Activated T-helper 1 cell treated with anti-CD3 and anti-CD28 coated beads, Interleukin-12 subunit alpha, Interleukin-12 subunit beta, Interleukin-2, Interleukin-4 antibody, amounts not matched to agents 30 ng/mL and 10 ng/mL and 1 ng/mL, durations not matched to agents 14 hours and 24 hours and 36 hours (primary cell): Measurements from ENCODE around the gene JOSD1. TPM values are rescaled to one million over a fixed set of nuclear protein-coding genes. Genes with fewer than 3 reads are reported as not detected.

Experiments used
- DNase-seq: peaks from one replicate; pipeline ENCODE4 v3.0.0; 2021; ENCODE audit warnings: low spot score
- H3K27ac Mint-ChIP-seq: one replicate; pipeline ENCODE4 v1.8.0; 2021; ENCODE audit warnings: mild to moderate bottlenecking, mixed read lengths
- H3K27me3 Mint-ChIP-seq: one replicate; pipeline ENCODE4 v1.8.0; 2022; ENCODE audit warnings: mild to moderate bottlenecking, moderate library complexity, mixed read lengths; ENCODE audit not compliant: insufficient read depth
- H3K36me3 Mint-ChIP-seq: one replicate; pipeline ENCODE4 v1.8.0; 2021; ENCODE audit warnings: low read depth, mixed read lengths
- H3K4me1 Mint-ChIP-seq: one replicate; pipeline ENCODE4 v1.8.0; 2021; ENCODE audit warnings: low read depth, mixed read lengths
- H3K4me3 Mint-ChIP-seq: one replicate; pipeline ENCODE4 v1.8.0; 2021; ENCODE audit warnings: mild to moderate bottlenecking, moderate library complexity, mixed read lengths
- H3K9me3 Mint-ChIP-seq: one replicate; pipeline ENCODE4 v1.8.0; 2021; ENCODE audit warnings: mixed read lengths
- intact Hi-C: fragments of 100-400 bp; cut with micrococcal nuclease; formaldehyde crosslinking; loops from one replicate; pipeline ENCODE4 v1.15.1; 2024
- total RNA-seq: library from RNA; stranded (reverse); gene quantifications from 2 replicates; pipeline ENCODE4 v1.2.3, GENCODE V29; 2022

The JOSD1 gene
- total RNA-seq, 1 donor from 2014 or later: 77.7 TPM

GRCh38 chr22:38738475-38739070 lies 37.8 kb upstream of the JOSD1 start:
- DNase-seq: no peak
- no peaks in the 10 kb centered on the region for H3K27me3 Mint-ChIP-seq
- no peak overlapping the region for H3K4me3 Mint-ChIP-seq
- H3K27ac Mint-ChIP-seq: peak overlapping the region; percentile 63
- H3K36me3 Mint-ChIP-seq: peaks cover 54% of the 10 kb centered on the region
- H3K9me3 Mint-ChIP-seq: no peaks in the 10 kb centered on the region
- intact Hi-C loops: no loop called here
- peaks cover 44% of the 10 kb centered on the region for H3K4me1 Mint-ChIP-seq

GRCh38 chr22:38737302-38738060 lies 36.7 kb upstream of the JOSD1 start:
- H3K4me1 Mint-ChIP-seq: peaks cover 50% of the 10 kb centered on the region
- no peak overlapping the region for H3K4me3 Mint-ChIP-seq
- peak overlapping the region; percentile 61 for H3K27ac Mint-ChIP-seq
- DNase-seq: no peak
- H3K9me3 Mint-ChIP-seq: no peaks in the 10 kb centered on the region
- H3K27me3 Mint-ChIP-seq: no peaks in the 10 kb centered on the region
- intact Hi-C loops: no loop called here
- H3K36me3 Mint-ChIP-seq: peaks cover 50% of the 10 kb centered on the region

- H3K27me3 Mint-ChIP-seq: no peaks in the 10 kb centered on the region
- H3K4me1 Mint-ChIP-seq: peaks cover 50% of the 10 kb centered on the region
- H3K9me3 Mint-ChIP-seq: no peaks in the 10 kb centered on the region
- peaks cover 46% of the 10 kb centered on the region for H3K36me3 Mint-ChIP-seq
- no peak overlapping the region for H3K4me3 Mint-ChIP-seq
- intact Hi-C loops: no loop called here
- DNase-seq: no peak
- peak overlapping the region; percentile 67 for H3K27ac Mint-ChIP-seq
Measured at GRCh38 chr22:38736257-38736570, 35.5 kb upstream of the JOSD1 start.

- H3K27ac Mint-ChIP-seq: peak overlapping the region; percentile 67
- peaks cover 50% of the 10 kb centered on the region for H3K4me1 Mint-ChIP-seq
- peaks cover 46% of the 10 kb centered on the region for H3K36me3 Mint-ChIP-seq
- DNase-seq: no peak
- no peak overlapping the region for H3K4me3 Mint-ChIP-seq
- intact Hi-C loops: no loop called here
- H3K27me3 Mint-ChIP-seq: no peaks in the 10 kb centered on the region
- H3K9me3 Mint-ChIP-seq: no peaks in the 10 kb centered on the region
Measured at GRCh38 chr22:38735465-38736256, 34.9 kb upstream of the JOSD1 start.

DNA sequence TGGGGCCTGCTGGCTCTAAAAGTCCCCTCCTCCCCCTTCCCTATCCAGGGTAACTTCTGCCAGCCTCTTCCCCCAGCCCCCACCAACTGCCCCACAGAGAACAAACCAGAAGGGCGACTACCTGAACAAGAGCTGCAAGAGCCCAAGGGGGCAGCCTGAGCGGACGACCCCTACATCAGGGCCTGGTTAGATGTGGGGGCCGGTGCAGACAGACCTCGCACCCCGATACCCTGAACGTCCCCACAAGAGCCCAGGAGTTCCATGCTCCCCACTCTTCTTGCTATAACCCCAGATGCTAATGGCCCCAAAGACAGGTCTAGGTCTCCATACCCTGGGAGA lies 34.4 kb upstream of the JOSD1 start:
- H3K9me3 Mint-ChIP-seq: no peaks in the 10 kb centered on the region
- peak overlapping the region; percentile 67 for H3K27ac Mint-ChIP-seq
- peaks cover 49% of the 10 kb centered on the region for H3K36me3 Mint-ChIP-seq
- intact Hi-C loops: no loop called here
- H3K4me1 Mint-ChIP-seq: peaks cover 50% of the 10 kb centered on the region
- H3K27me3 Mint-ChIP-seq: no peaks in the 10 kb centered on the region
- H3K4me3 Mint-ChIP-seq: no peak overlapping the region
- no peak for DNase-seq

DNA sequence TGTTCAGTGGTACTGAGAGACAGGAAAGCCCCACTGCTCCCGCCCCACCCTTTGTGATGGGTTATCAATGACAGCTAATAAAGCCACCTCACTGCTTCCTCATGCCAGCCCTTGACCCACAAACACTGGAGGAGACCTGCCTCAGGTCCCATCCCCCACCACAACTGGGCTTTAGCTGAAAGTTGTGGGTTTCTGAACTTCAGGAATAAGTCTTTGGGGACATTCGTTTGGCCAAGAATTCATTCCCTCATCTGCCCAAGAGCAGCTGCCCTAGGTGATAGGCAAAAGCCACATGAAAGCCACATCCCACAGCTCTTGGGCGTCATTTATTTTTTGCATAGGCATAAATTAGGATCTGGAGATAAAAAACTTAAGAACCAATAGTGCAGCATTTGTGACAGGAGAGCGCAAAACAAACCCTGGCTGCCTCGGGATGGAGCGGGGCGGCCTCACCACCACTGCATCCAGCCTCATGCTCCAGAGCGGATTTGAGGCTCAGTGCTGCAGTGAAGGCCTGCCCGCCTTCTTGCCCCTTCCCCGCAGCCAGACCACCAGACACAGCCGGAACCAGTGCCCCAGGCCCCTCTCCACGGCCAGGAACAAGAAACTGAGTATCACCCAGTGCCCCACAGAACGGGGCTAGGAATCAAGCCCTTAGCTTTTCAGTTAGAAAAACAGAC lies 33.8 kb upstream of the JOSD1 start:
- H3K27ac Mint-ChIP-seq: peak overlapping the region; percentile 67
- intact Hi-C loops: no loop called here
- H3K9me3 Mint-ChIP-seq: no peaks in the 10 kb centered on the region
- H3K27me3 Mint-ChIP-seq: no peaks in the 10 kb centered on the region
- H3K4me1 Mint-ChIP-seq: peaks cover 50% of the 10 kb centered on the region
- no peak for DNase-seq
- peaks cover 45% of the 10 kb centered on the region for H3K36me3 Mint-ChIP-seq
- no peak overlapping the region for H3K4me3 Mint-ChIP-seq

- no peaks in the 10 kb centered on the region for H3K27me3 Mint-ChIP-seq
- H3K4me1 Mint-ChIP-seq: peaks cover 50% of the 10 kb centered on the region
- DNase-seq: no peak
- H3K36me3 Mint-ChIP-seq: peaks cover 47% of the 10 kb centered on the region
- no peak overlapping the region for H3K4me3 Mint-ChIP-seq
- intact Hi-C loops: no loop called here
- H3K27ac Mint-ChIP-seq: peak overlapping the region; percentile 70
- no peaks in the 10 kb centered on the region for H3K9me3 Mint-ChIP-seq
Measured at GRCh38 chr22:38733724-38734381, 33.1 kb upstream of the JOSD1 start.

GRCh38 chr22:38733329-38733723 lies 32.6 kb upstream of the JOSD1 start:
- H3K4me1 Mint-ChIP-seq: peaks cover 49% of the 10 kb centered on the region
- H3K4me3 Mint-ChIP-seq: no peak overlapping the region
- H3K36me3 Mint-ChIP-seq: peaks cover 46% of the 10 kb centered on the region
- H3K27me3 Mint-ChIP-seq: no peaks in the 10 kb centered on the region
- H3K9me3 Mint-ChIP-seq: no peaks in the 10 kb centered on the region
- intact Hi-C loops: no loop called here
- H3K27ac Mint-ChIP-seq: peak overlapping the region; percentile 70
- DNase-seq: no peak

- no peak overlapping the region for H3K4me3 Mint-ChIP-seq
- H3K9me3 Mint-ChIP-seq: no peaks in the 10 kb centered on the region
- H3K4me1 Mint-ChIP-seq: peaks cover 39% of the 10 kb centered on the region
- no peak overlapping the region for H3K27ac Mint-ChIP-seq
- intact Hi-C loops: no loop called here
- no peaks in the 10 kb centered on the region for H3K27me3 Mint-ChIP-seq
- no peak for DNase-seq
- H3K36me3 Mint-ChIP-seq: peaks cover 44% of the 10 kb centered on the region
Measured at GRCh38 chr22:38732251-38732815, 31.6 kb upstream of the JOSD1 start.

DNA sequence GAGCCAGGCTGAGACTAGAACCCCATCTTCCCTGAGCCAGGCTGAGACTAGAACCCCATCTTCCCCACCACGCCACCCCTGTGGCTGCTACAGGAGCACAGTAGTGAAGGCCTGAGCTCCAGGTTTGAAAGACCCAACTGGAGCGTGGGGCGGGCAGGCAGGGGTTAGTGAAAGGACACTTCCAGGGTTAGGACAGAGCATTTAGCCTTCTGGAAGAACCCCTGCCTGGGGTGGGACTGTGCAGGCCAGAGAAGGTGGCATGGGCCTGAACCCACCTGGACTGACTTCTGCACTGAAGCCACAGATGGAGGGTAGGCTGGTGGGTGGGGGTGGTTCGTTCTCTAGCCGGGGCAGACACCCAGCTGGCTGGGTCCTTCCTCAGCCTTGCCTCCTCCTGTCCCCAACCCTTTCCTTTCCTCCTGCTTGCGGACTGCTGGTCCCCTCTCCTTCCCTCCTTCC lies 31.0 kb upstream of the JOSD1 start:
- Mint-ChIP-seq H3K9me3 (no peaks in the 10 kb centered on the region), H3K27me3 (no peaks in the 10 kb centered on the region), H3K4me1 (peaks cover 33% of the 10 kb centered on the region), H3K4me3 (no peak overlapping the region), H3K36me3 (peaks cover 47% of the 10 kb centered on the region), H3K27ac (no peak overlapping the region)
- intact Hi-C loops: no loop called here
- DNase-seq: no peak

DNA sequence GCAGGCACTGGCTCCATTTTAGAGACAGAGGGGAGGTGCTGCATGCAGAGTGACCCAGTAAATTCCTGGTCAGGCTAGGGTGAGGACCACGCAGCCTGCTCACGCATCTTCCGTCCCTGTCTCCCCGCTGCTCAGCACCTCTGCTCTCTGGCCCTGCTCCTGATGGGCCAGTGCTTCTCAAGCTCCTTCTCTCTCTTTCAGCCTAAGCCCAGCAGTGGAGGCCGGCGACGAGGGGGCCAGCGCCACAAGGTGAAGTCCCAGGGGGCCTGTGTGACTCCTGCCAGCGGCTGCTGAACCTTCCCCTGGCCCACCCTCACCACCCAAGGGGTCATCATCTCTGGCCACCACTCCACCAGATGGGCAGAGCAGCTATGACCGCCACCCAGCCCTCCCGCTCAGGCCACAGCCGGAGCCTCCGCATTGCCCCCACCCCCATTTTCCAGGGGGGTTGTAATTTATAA lies 29.7 kb upstream of the JOSD1 start:
- H3K4me3 Mint-ChIP-seq: no peak overlapping the region
- H3K4me1 Mint-ChIP-seq: peaks cover 20% of the 10 kb centered on the region
- no peak for DNase-seq
- H3K27ac Mint-ChIP-seq: peak overlapping the region; percentile 70
- H3K27me3 Mint-ChIP-seq: no peaks in the 10 kb centered on the region
- intact Hi-C loops: no loop called here
- peaks cover 52% of the 10 kb centered on the region for H3K36me3 Mint-ChIP-seq
- no peaks in the 10 kb centered on the region for H3K9me3 Mint-ChIP-seq

GRCh38 chr22:38729946-38730345 lies 29.2 kb upstream of the JOSD1 start:
- no peak overlapping the region for H3K4me3 Mint-ChIP-seq
- no peaks in the 10 kb centered on the region for H3K27me3 Mint-ChIP-seq
- H3K27ac Mint-ChIP-seq: peak overlapping the region; percentile 70
- H3K9me3 Mint-ChIP-seq: no peaks in the 10 kb centered on the region
- intact Hi-C loops: no loop called here
- H3K4me1 Mint-ChIP-seq: peaks cover 15% of the 10 kb centered on the region
- peaks cover 54% of the 10 kb centered on the region for H3K36me3 Mint-ChIP-seq
- no peak for DNase-seq
